ENCODE data around the gene TMED1. TPM values are rescaled to one million over a fixed set of nuclear protein-coding genes. Genes with fewer than 3 reads are reported as not detected.

TMED1 gene
- total and polyA plus RNA-seq, 9 of the 15 experiments (the other 6 are each of a cell fraction or from before 2014, with no cell fraction given) = 0.86 to 30.2 (median 23.5) TPM

DNA sequence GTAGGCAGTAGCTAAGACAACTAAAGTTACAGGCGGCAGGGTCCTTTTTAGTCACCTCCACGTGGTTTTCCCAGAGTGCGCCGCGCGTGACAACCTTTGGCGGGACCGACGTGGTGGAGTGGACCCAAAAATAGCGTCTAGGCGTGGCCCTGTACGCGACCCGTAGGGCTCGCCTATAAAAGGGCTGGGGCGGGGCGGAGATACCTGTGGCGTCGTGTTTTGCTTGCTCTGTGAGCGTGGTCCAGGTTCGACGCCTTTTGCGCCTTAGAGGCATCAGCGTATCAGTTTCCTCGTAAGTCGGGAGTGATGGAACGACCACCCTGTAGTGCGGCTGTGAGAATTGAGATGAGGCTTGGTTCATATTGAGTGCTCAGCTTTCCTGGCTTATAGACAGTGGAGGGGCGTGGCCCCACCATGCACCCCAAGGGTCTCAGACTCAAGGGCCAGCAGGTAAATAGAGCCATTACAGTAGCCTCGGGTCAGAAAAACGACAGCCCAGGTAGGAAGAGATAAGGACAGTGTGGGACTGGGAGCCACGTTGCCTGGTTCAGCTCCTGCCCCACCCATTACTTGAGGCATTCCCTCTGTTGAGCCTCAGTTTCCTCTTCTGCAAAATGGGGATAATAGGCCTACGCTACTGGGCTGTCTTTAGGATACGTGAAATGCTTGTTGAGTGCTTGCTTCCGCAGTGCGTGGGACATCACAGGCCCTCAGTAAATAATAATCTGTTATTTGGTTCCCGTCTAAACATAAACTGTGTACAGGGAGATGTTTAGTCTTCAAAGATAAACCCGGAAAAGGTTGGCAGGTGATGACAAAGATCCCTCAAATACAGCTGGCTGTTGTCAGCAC lies 693 bp upstream of the TMED1 start (continued):
- TF ChIP-seq, protein P1, sequence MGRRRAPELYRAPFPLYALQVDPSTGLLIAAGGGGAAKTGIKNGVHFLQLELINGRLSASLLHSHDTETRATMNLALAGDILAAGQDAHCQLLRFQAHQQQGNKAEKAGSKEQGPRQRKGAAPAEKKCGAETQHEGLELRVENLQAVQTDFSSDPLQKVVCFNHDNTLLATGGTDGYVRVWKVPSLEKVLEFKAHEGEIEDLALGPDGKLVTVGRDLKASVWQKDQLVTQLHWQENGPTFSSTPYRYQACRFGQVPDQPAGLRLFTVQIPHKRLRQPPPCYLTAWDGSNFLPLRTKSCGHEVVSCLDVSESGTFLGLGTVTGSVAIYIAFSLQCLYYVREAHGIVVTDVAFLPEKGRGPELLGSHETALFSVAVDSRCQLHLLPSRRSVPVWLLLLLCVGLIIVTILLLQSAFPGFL (CRISPR knock-in tag; IDR thresholded peaks at IDR 0.05) = no peak
- TF ChIP-seq DIDO1 (tag; IDR thresholded peaks at IDR 0.05; ENCODE audit: low read depth) (peak; percentile 76; the same call in 1 of the 2 replicates), FOXJ2 (tag; IDR thresholded peaks at IDR 0.05) (peak; percentile 90), NBN (IDR thresholded peaks at IDR 0.05; ENCODE audit: low read depth) (peak; percentile 92), SAP30 (IDR thresholded peaks at IDR 0.05; ENCODE audit: borderline replicate concordance, insufficient read depth, low read depth, low read length, poor library complexity, severe bottlenecking) (no peak), NFE2L1 (tag; IDR thresholded peaks at IDR 0.05; ENCODE audit: borderline replicate concordance, low read depth) (no peak), ZBTB1 (CRISPR knock-in tag; IDR thresholded peaks at IDR 0.05; ENCODE audit: borderline replicate concordance, low read depth) (peak; percentile 77), ZNF23 (CRISPR knock-in tag; IDR thresholded peaks at IDR 0.05) (no peak; the same call in 1 of the 2 replicates), ETV5 (CRISPR knock-in tag; IDR thresholded peaks at IDR 0.05; ENCODE audit: low read depth) (peak; percentile 72; the same call in 1 of the 2 replicates), PCBP2 (IDR thresholded peaks at IDR 0.05; ENCODE audit: low read depth, low read length, poor library complexity, severe bottlenecking) (no peak), TCF7L2 (IDR thresholded peaks at IDR 0.05; ENCODE audit: low read depth, low read length) (peak; percentile 58; the same call in 1 of the 2 replicates), ZFX (CRISPR knock-in tag; IDR thresholded peaks at IDR 0.05) (peak; percentile 89), ZBED1 (IDR thresholded peaks at IDR 0.05) (no peak), MYC (IDR thresholded peaks at IDR 0.05; ENCODE audit: low read depth, low read length) (peak; percentile 98), MYC (CRISPR knock-in tag; IDR thresholded peaks at IDR 0.05; ENCODE audit: borderline replicate concordance, low read depth) (no peak; the same call in none of the 2 replicates), ZNF589 (CRISPR knock-in tag; IDR thresholded peaks at IDR 0.05; ENCODE audit: low read depth) (peak; percentile 96), FOXK1 (CRISPR knock-in tag; IDR thresholded peaks at IDR 0.05; ENCODE audit: borderline replicate concordance) (peak; percentile 96)
- TF ChIP-seq, protein P2, sequence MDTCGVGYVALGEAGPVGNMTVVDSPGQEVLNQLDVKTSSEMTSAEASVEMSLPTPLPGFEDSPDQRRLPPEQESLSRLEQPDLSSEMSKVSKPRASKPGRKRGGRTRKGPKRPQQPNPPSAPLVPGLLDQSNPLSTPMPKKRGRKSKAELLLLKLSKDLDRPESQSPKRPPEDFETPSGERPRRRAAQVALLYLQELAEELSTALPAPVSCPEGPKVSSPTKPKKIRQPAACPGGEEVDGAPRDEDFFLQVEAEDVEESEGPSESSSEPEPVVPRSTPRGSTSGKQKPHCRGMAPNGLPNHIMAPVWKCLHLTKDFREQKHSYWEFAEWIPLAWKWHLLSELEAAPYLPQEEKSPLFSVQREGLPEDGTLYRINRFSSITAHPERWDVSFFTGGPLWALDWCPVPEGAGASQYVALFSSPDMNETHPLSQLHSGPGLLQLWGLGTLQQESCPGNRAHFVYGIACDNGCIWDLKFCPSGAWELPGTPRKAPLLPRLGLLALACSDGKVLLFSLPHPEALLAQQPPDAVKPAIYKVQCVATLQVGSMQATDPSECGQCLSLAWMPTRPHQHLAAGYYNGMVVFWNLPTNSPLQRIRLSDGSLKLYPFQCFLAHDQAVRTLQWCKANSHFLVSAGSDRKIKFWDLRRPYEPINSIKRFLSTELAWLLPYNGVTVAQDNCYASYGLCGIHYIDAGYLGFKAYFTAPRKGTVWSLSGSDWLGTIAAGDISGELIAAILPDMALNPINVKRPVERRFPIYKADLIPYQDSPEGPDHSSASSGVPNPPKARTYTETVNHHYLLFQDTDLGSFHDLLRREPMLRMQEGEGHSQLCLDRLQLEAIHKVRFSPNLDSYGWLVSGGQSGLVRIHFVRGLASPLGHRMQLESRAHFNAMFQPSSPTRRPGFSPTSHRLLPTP (IDR thresholded peaks at IDR 0.05; ENCODE audit: borderline replicate concordance, extremely low read depth, insufficient read length) = no peak
- TF ChIP-seq, protein P3, sequence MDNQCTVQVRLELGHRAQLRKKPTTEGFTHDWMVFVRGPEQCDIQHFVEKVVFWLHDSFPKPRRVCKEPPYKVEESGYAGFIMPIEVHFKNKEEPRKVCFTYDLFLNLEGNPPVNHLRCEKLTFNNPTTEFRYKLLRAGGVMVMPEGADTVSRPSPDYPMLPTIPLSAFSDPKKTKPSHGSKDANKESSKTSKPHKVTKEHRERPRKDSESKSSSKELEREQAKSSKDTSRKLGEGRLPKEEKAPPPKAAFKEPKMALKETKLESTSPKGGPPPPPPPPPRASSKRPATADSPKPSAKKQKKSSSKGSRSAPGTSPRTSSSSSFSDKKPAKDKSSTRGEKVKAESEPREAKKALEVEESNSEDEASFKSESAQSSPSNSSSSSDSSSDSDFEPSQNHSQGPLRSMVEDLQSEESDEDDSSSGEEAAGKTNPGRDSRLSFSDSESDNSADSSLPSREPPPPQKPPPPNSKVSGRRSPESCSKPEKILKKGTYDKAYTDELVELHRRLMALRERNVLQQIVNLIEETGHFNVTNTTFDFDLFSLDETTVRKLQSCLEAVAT (IDR thresholded peaks at IDR 0.05) = peak in 1 of 2 experiments; percentile 92; a peak in 2 of 4 replicates
- TF ChIP-seq, protein P4, sequence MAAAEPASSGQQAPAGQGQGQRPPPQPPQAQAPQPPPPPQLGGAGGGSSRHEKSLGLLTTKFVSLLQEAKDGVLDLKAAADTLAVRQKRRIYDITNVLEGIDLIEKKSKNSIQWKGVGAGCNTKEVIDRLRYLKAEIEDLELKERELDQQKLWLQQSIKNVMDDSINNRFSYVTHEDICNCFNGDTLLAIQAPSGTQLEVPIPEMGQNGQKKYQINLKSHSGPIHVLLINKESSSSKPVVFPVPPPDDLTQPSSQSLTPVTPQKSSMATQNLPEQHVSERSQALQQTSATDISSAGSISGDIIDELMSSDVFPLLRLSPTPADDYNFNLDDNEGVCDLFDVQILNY (CRISPR knock-in tag; IDR thresholded peaks at IDR 0.05) = peak; percentile 99

All from K562 (cell line).